ENCODE results near the gene RGS11. TPM values are rescaled to one million over a fixed set of nuclear protein-coding genes. Genes with fewer than 3 reads are reported as not detected.
A peak's percentile ranks its signal among the peaks of the same experiment; 100 is the strongest.

RGS11 gene
- total and polyA plus RNA-seq, 2 of the 4 experiments (the other 2 are of a cell fraction) = under 0.01 to 0.48 TPM

GRCh38 chr16:281660-282255, 6.0 kb upstream of the RGS11 start:
- in situ Hi-C loops (cut with MboI; ENCODE audit: low sequenced_read_pairs) = no loop called here
- Histone ChIP-seq H2BK15ac (ENCODE audit: low read depth, low read length) (no peak overlapping the region), H4K91ac (ENCODE audit: insufficient read depth, low read depth, low read length) (no peak overlapping the region), H3K79me1 (ENCODE audit: low read depth in 1 of 2, low read length in 2 of 2) (no peaks in the 10 kb centered on the region), H3K4me3 (ENCODE audit: insufficient read depth, low read depth, low read length) (no peak overlapping the region), H3K23ac (ENCODE audit: low read depth, low read length) (no peak overlapping the region), H3K9me3 (ENCODE audit: control insufficient read depth, insufficient read depth, low read length) (no peaks in the 10 kb centered on the region), H3K18ac (ENCODE audit: low read depth, low read length) (no peak overlapping the region), H3K9ac (ENCODE audit: low read depth, low read length) (no peak overlapping the region), H2AFZ (replicated peaks; ENCODE audit: low read length, poor library complexity) (peak overlapping the region; percentile 63), H3K27ac (ENCODE audit: insufficient read depth, low read length) (no peak overlapping the region), H2BK5ac (ENCODE audit: low read depth, low read length, poor library complexity, severe bottlenecking) (no peak overlapping the region), H3K36me3 (ENCODE audit: control insufficient read depth, insufficient read depth, low read length) (peaks cover 5% of the 10 kb centered on the region; the same call in 1 of the 2 replicates), H2AK9ac (replicated peaks; ENCODE audit: low read depth, low read length, poor library complexity) (no peak overlapping the region), H3K4me2 (ENCODE audit: low read depth, low read length) (no peak overlapping the region), H4K8ac (ENCODE audit: low read depth in 2 of 2, low read length in 2 of 2) (no peak overlapping the region), H3K9me1 (ENCODE audit: insufficient read depth, low read length) (no peaks in the 10 kb centered on the region), H2BK20ac (ENCODE audit: low read depth, low read length) (no peak overlapping the region), H2AK5ac (ENCODE audit: low read depth, low read length) (no peak overlapping the region), H3K56ac (ENCODE audit: extremely low read depth, insufficient read depth, low read length) (no peak overlapping the region), H4K20me1 (ENCODE audit: insufficient read depth, low read length) (no peaks in the 10 kb centered on the region; the same call in 1 of the 2 replicates), H3K4ac (ENCODE audit: low read depth, low read length) (no peak overlapping the region), H3K27me3 (ENCODE audit: control insufficient read depth, insufficient read depth, low read length) (peaks cover 32% of the 10 kb centered on the region), H3K4me1 (ENCODE audit: control insufficient read depth, insufficient read depth, low read length) (no peaks in the 10 kb centered on the region), H2BK120ac (ENCODE audit: low read depth, low read length) (no peak overlapping the region), H3K14ac (replicated peaks; ENCODE audit: low read depth, low read length) (no peak overlapping the region), H4K5ac (ENCODE audit: low read depth, low read length) (no peak overlapping the region)
- dilution Hi-C loops (cut with HindIII; ENCODE audit: low sequenced_read_pairs, unreplicated experiment) = no loop called here
- ATAC-seq (ENCODE audit: low read depth) (no peak), DNase-seq (no peak)
- TF ChIP-seq FOS (IDR thresholded peaks at IDR 0.05; ENCODE audit: low read depth, low read length) = no peak
- TF ChIP-seq MAZ (IDR thresholded peaks at IDR 0.05; ENCODE audit: borderline replicate concordance, low read depth, low read length) = no peak
- no peak for TF ChIP-seq RFX5 (IDR thresholded peaks at IDR 0.05; ENCODE audit: low read depth, low read length)
- TF ChIP-seq NFE2L2 (IDR thresholded peaks at IDR 0.05; ENCODE audit: low read depth, low read length) = no peak
- TF ChIP-seq SMC3 (IDR thresholded peaks at IDR 0.05; ENCODE audit: low read depth, low read length) = no peak
- TF ChIP-seq RAD21 (IDR thresholded peaks at IDR 0.05; ENCODE audit: low read length) = no peak
- CTCF ChIA-PET = no interaction called here
- 47% methylated on average over 13 of the region's 25 CpGs; no CpG with 5 or more reads in 1 of the 2 experiments for WGBS, 2 experiments (ENCODE audit: extremely low coverage in 2 of 2, insufficient read length in 1 of 2)
- no TSS peak for BruUV-seq (replicated peaks)
- POLR2A ChIA-PET (ENCODE audit: unreplicated experiment) = no interaction called here
- intact Hi-C loops (cut with micrococcal nuclease) = no loop called here
